GM18511 (cell line): Measurements from ENCODE around the gene ATP11A.
A peak's percentile ranks its signal among the peaks of the same experiment; 100 is the strongest.

Source experiments
- ATAC-seq: cut with Tn5 transposase; IDR thresholded peaks from one replicate; pipeline ENCODE4 v1.9.1; 2021; ENCODE audit warnings: mild to moderate bottlenecking, moderate library complexity; ENCODE audit not compliant: unreplicated experiment

ATP11A gene

DNA sequence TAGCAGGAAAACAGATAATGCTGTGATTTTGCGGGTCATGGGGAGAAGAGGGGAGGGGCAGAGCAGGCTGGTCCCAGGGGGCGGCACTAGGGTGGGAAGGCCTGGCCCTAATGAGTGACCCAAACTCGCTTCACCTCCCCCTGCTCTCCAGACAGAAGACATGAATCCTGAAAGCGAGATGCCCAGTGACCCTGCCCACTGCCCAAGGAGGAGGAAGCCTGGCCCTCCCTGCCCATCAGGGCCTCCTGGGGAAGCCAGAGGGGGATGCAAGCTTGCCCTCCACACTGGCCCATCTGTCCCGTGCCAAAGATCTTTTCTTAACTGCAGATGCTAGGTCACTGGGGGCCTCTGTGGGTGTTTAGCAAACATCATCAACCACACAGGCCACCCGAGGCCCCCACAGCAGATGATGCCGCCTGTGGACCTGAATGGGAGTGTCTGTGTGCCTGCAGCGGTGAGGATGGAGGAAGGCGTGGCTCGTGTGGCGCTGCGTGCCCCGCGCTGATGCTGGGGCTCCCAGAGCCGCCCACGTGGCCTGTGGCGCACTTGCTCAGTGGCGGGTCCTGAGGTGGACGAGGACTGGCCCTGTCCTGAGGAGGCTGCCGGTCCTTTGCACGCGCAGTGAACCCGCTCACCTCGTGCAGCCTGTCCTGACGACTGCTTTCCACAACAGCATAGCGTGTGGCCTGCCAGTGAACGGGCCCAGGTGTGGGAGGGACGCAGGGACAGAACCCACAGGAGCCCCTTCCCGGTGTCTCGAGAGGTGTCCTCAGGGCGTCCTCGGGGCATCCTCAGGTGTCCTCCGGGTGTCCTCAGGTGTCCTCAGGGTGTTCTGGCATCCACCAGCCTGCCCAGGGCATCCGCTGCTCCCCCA, 198.6 kb downstream of the ATP11A start:
- ATAC-seq: no peak

DNA sequence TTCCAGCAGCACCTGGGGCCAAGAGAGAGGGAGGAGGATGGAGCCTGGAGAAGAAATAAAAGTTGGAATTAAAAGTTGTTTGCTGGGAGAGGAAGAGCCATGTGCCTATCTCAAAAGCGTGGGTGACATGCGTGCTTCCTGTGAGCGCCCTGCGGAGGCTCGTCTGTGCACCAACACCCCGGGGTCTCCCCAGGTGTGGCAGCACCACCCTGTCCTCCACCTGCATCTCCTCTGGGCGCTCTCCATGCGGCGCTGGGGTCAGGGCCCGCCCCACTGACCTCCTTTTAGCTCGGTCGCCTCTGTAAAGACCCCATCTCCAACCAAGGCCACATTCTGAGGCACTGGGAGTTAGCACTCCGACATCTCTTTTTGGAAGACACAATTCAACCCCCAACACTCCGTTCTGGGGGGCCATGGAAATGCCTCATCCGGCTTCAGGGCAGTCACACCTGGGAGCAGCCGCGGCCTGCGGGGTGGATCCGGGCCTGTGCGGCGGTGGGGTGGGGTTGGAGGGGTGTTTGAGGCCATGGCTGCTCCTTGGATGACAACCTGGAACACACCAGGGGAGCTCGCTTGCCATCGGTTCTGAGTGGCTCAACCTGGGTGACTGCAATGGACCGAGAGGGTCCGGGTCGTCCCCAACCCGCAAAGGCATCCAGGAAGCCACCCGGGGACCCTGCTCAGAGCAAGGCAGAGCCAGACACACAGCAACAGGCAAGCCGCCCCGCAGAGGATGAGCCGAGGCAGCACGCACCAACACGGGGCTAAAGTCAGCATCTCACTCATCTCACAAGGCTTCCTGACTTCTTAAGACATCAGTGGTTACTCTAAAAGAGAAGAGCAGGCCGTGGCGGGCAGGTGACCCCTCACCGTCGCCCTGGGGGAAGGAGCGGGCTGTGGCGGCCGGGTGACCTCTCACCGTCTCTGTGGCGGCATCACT, 199.8 kb downstream of the ATP11A start:
- no peak for ATAC-seq

DNA sequence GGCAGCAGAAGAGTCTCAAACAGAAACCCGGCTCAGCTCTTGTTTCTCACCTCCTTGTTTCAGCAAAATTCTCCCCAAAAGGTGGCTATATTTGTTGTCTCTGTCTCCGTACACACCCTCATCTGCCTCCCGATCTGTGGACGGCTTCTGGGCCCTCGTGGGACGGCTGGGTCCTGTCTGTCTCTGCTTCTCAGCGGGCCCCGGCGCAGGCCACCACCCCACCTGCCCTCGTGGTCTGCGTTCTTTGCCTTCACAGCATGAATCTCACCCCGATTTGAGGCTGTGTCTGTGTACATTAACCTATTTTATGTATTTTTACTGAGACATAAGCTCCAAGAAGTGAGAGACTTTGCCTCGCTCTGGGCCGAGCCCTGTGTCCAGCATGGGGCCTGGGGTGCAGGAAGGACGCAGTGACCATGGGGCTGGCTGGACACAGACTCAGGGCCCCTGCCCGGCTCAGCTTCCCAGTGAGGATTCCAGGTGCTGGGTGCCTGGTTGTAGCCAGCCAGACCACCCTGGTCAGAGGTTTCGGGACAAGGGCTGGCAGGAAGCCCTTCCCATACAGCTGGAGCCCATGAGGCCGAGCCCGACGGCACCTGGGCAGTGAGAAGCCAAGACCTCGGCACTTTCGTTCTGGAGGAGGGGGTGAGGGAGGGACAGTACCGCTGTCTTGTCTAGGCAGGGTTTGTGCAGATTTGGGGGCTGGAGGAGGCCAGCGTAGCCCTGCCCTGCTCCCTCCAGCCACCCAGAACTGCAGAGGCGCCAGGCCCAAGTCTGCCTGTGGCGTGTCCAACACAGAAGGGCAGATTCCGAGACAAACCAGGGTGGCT, 200.7 kb downstream of the ATP11A start:
- no peak for ATAC-seq

DNA sequence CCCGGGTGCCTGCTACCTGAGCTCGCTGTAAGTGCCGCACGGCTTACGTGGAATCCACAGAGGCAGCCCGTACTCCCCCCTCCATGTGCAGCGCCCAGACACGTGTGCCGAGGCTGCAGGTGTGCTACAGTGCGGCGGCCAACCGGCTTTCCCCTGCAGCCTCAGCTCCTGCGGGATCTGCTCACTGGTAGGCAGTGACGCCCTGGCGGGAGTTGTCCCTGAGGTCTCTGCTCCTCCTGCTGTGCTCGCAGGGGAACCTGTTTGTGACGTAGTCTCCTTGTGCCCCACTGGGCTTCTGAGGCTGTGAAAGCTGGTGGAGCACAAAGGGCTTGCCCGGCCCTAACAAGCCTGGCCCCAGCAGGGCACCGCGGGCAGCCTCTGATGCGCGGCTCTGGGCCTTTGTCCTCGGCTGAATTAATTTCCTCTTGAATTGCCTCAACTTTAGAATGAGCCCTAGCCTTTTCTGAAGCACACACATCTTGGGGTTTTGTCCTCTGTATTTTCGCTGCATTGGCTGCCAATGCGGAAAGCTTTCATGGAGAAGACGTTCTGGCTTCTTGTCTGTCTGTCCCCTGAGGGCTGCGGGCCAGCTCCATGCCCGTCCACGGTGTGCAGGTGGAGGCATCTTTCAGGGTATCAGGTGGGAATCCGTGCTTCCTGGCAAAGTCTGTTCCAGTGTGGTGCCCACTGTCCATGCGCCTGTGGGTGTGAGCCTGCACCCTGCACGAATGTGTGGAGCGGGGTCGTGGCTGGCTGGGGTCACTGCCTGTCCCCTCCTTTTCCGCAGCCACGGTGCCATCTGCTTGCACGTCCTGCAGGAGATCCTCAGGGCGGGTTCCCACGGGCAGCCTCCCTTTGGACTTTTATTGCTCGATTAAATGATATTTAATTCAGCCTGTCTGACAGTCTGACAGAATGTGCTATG, 201.9 kb downstream of the ATP11A start:
- no peak for ATAC-seq

DNA sequence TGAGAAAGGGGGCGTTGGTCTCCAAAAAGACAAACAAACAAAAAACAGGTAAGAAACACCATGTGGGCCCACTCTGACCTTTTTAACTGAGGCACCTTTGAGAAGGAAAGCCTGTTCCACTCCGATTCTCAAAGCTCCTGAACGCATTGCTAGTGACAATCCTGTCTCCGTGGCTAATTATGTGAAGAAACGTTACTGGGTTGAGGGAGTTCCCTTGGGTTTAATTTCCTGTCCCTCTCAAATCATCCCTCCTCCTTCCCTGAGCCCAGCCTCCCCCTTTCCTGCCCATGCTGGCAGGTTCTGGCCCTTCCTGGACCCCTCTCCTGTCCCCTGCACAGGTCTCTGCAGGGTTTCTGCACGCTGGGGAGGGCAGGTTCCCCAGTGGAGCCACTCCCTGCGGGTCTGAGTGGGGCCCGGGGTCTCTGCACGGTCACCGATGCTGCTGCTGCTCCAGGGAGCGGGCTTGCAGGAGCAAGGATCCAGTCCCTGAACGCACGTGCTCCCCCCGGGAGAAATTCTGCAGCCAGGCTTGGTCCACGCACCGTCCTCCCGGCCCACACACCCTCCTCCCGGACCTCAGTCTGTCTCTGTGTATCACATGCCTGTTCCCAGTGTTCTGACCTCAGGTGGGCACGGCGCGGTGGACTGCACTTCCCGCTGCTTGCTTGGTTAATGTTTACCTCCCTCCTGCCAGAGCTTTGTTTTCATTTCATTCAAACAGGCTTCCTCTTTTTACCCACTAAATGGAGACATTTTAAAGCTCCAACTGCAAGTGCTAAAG, 202.8 kb downstream of the ATP11A start:
- ATAC-seq: peak; percentile 39

DNA sequence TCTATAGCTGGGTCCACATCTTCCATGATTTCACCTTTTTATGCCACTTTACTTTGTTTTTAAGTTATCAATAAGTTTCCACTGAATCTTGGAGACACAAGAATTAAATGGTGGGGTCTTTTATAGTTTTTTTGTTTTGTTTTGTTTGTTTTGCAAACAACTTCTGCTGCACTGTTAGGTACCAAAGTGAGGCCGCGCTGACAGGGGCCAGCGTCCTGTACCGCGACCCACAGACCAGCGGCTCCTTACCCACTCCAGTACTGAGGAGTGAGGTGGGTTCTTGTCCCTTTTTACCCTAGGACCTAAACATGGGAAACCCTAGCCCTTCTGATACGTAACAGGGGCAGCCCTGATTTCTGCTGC, 203.3 kb downstream of the ATP11A start:
- ATAC-seq: no peak

DNA sequence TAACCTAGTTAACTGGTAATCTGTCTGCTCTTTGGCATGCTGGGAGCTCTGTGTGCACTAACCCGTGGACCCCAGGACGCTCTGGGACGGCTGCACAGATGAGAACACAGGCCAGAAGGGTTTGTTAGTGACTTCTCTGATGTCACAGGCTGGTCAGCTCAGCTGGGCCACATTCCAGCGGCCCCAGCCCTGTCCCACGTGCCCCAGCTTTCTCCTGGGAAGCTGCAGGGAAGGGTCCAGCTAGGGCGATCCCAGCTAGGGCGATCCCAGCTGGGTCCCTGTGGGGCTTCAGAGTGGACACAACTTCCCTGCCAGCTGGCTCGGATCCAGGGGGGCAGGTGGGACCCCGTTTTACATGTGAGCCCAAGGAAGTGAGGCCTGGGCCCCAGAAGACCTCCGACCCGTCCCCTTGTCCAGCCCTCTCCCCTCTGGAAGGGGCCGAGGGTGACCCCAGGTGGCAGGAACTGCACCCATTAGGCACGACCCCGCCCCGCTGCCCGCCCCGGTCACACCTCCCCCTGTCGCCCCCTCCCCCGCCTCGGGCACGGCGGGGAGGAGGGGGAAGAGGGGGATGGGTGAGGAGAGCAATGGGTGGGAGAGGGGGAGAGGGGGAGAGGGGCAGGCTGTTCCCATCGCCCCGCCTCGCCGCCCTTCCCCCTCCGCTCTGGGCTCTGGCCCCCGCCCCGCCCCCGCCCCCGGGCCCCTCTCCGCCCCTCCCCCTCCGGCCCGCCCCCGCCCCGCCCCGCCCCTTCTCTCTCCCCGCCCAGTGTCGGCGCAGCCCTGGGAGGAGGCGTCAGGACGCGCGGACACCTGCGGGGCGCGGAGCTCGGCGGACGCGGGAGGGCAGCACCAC, 204.0 kb downstream of the ATP11A start:
- peak; percentile 63 for ATAC-seq

DNA sequence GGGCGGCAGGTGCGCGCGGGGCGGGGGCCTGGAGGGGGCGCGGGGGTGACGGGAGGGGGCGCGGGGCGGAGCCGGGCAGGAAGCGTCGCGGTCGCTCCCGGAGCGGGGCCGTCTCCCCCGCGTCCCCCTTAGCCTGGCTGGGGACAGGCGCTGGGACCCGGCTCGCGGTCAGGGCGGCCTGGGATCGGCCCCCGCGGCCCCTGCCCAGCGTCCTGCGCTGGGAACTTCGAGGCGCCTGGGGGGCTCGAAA, 204.5 kb downstream of the ATP11A start:
- ATAC-seq: no peak

DNA sequence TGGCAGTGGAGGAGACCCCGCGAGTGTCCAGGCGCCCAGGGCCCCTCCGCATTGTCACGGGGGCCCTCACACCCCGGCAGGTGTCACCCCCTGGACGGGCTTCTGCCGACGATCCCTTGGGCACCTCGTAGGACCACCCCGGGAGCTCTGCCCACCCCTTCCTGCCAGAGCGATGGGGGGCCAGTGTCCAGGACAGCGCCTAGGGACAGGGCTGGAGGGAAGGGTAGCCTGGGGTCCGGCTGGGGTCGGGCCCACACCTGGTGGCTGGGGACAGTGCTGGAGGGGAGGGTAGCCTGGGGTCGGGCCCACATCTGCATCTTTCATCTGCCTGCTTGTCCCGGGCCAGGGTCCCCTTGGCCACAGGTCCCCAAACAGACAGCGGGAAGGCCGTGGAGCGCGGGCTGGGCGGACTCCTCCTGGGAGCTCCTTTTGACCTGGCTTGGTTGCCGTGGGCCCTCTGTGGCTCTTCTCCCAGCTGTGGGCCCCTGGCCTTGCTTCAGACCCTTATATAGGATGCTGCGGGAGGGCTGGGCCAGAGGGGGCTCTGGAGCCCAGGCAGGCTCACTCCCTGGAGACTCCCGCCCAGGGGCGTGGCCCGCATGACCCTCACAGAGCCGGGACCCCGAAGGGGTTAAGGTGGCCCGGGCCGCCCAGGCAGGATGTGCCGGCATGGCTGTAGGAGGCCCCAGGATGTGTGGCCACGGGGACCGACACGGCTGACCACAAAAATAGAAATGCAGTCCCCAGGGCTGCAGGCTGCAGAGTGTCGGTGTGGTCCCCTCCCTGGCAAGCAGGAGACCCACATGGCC, 205.0 kb downstream of the ATP11A start:
- ATAC-seq: peak; percentile 38

DNA sequence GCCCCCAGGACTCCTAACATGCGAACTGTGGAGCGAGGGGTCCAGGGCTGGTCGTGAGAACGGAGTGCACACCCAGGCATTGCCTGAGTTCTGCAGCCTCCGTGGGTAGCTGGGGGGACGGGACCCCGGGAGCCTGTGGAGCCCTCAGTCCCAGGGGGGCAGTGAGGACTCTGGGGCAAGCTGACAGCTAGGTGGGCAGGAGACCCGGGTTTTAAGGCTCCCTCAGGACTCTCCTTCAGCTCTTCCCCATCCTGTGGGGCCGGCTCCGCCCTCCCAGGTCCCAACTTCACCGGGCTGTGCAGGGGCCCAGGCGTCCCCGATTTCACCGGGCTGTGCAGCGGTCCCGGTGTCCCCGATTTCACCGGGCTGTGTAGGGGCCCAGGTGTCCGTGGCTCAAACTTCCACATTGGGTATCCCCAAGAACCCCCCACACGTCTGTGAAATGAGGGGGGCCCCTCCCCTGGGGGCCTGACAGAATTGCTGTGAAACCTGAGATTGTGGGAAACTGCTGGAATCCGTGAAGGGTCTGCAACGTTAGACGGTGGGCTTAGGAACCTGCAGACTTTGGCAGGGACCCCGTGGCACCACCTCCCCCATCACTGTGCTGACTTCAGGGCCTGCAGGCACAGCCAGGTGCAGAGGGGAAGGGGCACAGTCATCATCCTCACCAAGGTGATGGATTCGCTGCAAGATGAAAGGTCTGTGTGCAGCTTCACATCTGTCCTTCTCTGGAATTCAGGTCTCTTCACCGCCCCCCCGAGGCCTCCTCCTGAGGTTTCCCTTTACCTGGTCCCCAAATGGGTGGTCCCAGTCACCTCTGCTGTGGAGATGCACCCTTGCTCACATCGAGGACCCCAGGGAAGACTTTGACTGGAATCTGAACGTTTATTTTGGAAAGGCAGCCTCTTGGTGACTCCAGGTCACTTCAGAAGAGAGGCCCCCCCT, 206.0 kb downstream of the ATP11A start:
- ATAC-seq: peak; percentile 2

DNA sequence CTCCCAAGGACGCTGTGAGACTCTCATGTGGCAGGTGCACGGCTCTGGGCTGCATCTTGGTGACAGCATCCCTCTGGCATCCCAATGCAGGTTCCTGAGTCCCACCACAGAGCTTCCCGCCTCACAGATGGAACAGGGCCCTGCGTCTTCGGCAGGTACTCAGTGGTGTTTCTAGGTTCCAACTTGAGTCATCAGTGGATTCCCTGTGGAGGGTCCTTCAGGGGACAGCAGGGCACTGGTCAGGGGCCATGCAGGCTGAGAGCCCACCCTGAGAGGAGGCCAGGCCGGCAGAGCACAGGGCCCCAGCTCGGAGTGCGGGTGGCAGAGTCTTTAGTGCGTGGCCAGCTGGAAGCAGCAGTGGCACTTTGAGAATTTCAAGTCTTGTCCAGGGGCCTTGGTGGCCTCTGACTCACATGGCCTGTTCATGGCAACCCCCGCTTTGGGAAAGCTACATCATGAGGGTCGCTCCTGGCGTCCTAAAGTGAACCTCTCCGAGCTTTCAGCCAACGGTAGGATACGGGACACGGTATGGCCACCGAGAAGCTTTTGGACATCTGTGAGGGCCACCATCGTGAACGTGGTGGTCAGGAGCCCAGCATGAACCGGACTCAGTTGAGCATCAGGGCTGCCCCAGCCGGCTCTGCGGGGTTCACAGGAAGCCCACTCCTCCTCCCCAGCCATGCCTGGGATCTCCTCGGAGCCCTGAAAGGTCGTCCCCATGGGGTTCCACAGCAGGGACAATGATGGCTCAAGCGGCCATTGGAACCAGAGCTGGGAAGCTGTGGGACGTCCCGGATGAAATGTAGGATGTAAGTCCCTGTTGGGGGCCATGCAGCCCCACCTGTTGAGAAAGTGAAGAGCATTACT, 207.1 kb downstream of the ATP11A start:
- ATAC-seq: no peak

DNA sequence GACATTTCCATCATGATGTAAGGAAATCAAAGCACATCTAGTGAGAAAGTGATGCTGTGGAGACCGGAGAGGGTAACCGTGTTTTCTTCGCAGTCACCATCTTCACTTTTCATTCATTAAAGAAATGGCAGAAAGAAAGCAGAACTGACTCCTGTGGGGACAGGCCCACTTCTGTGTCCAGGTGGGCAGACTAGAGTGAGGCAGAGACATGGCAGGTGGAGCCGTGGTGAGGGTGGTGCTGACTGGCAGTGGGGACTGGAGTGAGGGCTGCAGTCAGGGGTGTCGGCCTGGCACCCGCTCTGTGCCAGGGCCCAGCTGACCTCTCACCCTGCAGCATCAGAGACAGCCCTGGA, 207.7 kb downstream of the ATP11A start:
- ATAC-seq: no peak

DNA sequence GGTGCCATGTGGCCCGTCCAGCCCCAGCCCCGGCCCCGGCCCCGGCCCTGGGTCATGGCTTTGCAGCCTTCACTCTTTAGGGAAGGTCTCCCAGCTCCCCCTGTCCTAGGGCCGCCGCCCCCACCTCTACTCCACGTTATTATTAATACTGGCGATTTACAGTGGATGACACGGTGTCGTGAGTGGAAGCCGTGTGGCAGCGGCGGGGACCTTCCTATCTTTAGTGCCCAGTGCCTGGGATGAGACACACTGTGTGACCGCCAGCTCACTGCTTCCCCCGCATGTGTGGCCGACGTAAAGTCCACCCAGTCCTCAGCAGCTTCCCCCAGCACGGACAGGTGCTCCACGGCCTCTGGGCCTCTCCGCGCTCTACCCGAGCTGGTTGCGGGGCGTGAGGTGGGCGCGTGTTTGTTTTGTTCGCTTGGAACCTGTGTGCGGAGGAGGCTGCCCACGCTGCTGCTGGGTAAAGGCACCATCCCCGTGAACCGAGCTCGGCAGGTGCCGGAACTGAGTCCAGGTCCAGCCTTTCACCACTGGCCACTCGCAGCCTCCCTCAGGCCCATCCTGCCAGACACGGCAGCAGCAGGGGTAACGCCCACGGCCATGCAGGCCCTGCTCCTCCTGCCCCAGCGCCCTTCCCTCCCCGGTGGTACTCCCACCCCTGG, 208.2 kb downstream of the ATP11A start:
- ATAC-seq: no peak

DNA sequence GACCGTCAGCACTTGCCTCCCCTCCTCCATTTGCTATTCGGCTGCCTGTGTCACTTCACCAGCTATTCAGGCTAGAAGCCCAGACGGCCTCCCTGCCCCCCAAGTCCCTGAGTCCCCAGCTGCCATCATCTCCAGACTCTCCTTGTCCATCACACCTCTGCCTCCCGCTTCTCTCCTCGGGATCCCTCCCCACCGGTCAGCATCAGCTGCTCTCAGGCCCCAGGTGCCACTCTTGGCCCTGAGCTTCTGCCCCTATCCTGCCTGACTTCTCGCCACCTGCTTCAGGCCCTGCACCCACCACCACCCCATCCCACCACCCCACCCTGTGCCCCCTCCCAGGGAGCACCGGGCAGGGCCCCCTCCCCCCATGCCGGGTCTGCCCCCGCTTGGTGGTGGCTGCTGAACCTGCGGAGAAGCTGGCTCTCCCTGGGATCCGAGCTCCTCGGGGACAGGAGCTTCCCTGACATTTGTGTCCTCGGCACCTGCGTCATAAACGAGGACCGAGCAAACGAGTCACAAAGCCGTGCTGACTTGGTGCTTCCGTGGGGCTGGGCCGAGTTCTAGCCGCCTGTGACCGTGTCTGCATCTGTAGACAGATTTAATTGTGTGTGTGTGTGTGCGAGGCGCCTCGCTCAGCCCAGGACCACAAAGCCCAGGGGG, 208.9 kb downstream of the ATP11A start:
- ATAC-seq: no peak
